GM21529 (cell line): ENCODE results near the gene LAMC3.
"Not testable (repeated sequence)": the region's sequence is repeated elsewhere in the genome, so short reads cannot be mapped to it uniquely, and the experiment has no call there.

Experiments used
- ATAC-seq: cut with Tn5 transposase; IDR thresholded peaks from one replicate; pipeline ENCODE4 v1.9.1; 2021; ENCODE audit not compliant: unreplicated experiment

The LAMC3 gene

GRCh38 chr9:131095666-131096268, 86.8 kb downstream of the LAMC3 start:
- no peak for ATAC-seq

- ATAC-seq = no peak
Measured at GRCh38 chr9:131096269-131097125, 87.5 kb downstream of the LAMC3 start, which contains the start of gene AIF1L. Gene AIF1L, plus strand, starts transcription at chr9:131096531. Its CDS starts 99 bp downstream, at chr9:131096630.

GRCh38 chr9:131097126-131097947, 88.4 kb downstream of the LAMC3 start:
- no peak for ATAC-seq

GRCh38 chr9:131097948-131098278, 88.9 kb downstream of the LAMC3 start:
- ATAC-seq = no peak

GRCh38 chr9:131098391-131099101, 89.6 kb downstream of the LAMC3 start:
- no peak for ATAC-seq

- no peak for ATAC-seq
Measured at GRCh38 chr9:131099102-131099606, 90.2 kb downstream of the LAMC3 start.

GRCh38 chr9:131099845-131100244, 90.9 kb downstream of the LAMC3 start:
- ATAC-seq = not testable (repeated sequence)

- no peak for ATAC-seq
Measured at GRCh38 chr9:131100445-131100844, 91.5 kb downstream of the LAMC3 start.

- ATAC-seq = no peak
Measured at GRCh38 chr9:131101207-131101964, 92.4 kb downstream of the LAMC3 start.

GRCh38 chr9:131103024-131103423, 94.0 kb downstream of the LAMC3 start:
- no peak for ATAC-seq

GRCh38 chr9:131103535-131103934, 94.6 kb downstream of the LAMC3 start:
- no peak for ATAC-seq

- ATAC-seq = no peak
Measured at GRCh38 chr9:131104016-131104740, 95.2 kb downstream of the LAMC3 start.

GRCh38 chr9:131105952-131106351, 97.0 kb downstream of the LAMC3 start:
- ATAC-seq = no peak

- no peak for ATAC-seq
Measured at GRCh38 chr9:131107760-131108159, 98.8 kb downstream of the LAMC3 start.

GRCh38 chr9:131111186-131111853, 102.3 kb downstream of the LAMC3 start:
- no peak for ATAC-seq

- ATAC-seq = no peak
Measured at GRCh38 chr9:131111854-131112311, 102.9 kb downstream of the LAMC3 start.

GRCh38 chr9:131112374-131113154, 103.6 kb downstream of the LAMC3 start:
- ATAC-seq = no peak

- no peak for ATAC-seq
Measured at GRCh38 chr9:131113655-131114054, 104.7 kb downstream of the LAMC3 start.
